ENCODE measurements around the gene HES4. TPM values are rescaled to one million over a fixed set of nuclear protein-coding genes. Genes with fewer than 3 reads are reported as not detected.

HES4 gene
- total and polyA plus RNA-seq, 2 of the 13 experiments (the other 11 are each of a cell fraction or from before 2014, with no cell fraction given): 8.8 to 10.6 TPM

- TF ChIP-seq SMARCC2 (IDR thresholded peaks at IDR 0.05) (0 out of 2 replicates have a peak, but pooled peaks have one; percentile 55), SIX1 (CRISPR knock-in tag; IDR thresholded peaks at IDR 0.05; ENCODE audit: borderline replicate concordance) (0 out of 2 replicates have a peak, but pooled peaks have one; percentile 19), ZNF318 (CRISPR knock-in tag; IDR thresholded peaks at IDR 0.05) (no peak; the same call in 1 of the 2 replicates), ZNF510 (CRISPR knock-in tag; IDR thresholded peaks at IDR 0.05; ENCODE audit: low read depth) (0 out of 2 replicates have a peak, but pooled peaks have one; percentile 81), THAP8 (CRISPR knock-in tag; IDR thresholded peaks at IDR 0.05; ENCODE audit: borderline replicate concordance) (no peak), ZNF567 (CRISPR knock-in tag; IDR thresholded peaks at IDR 0.05; ENCODE audit: borderline replicate concordance) (peak; percentile 40; the same call in 1 of the 2 replicates), CHD2 (IDR thresholded peaks at IDR 0.05; ENCODE audit: low read depth, low read length) (peak; percentile 58; the same call in 1 of the 2 replicates), PRPF4 (IDR thresholded peaks at IDR 0.05; ENCODE audit: low read depth, low read length, poor library complexity, severe bottlenecking) (no peak), ZBTB37 (CRISPR knock-in tag; IDR thresholded peaks at IDR 0.05) (no peak), AFF4 (CRISPR knock-in tag; IDR thresholded peaks at IDR 0.05) (no peak)
These were observed 6.6 kb upstream of the HES4 start (continued) for GRCh38 chr1:1006305-1007159.

All from HepG2 (cell line).